SK-N-SH (cell line): Measurements from ENCODE around the gene GALT. TPM values are rescaled to one million over a fixed set of nuclear protein-coding genes. Genes with fewer than 3 reads are reported as not detected.

Experiments
- CTCF ChIA-PET: fragments of 300-600, 350-600 bp; formaldehyde crosslinking; extraction: SDS; loops from one replicate; lab custom pipeline; 2021; lab: Yijun Ruan, JAX
- POLR2A ChIA-PET: fragments of 350-600 bp; sonication (Branson Sonifier 250); formaldehyde crosslinking; extraction: SDS; loops from one replicate; lab custom pipeline; 2020; ENCODE audit warnings: antibody characterized with exemption, inconsistent platforms; lab: Yijun Ruan, JAX
- DNase-seq: peaks from one replicate; pipeline ENCODE4 v3.0.0; 2012
- H2AFZ ChIP-seq: fragments of 200-600 bp; sonication (generic); 2 replicates; pipeline ENCODE4 v1.8.1; 2016; ENCODE audit warnings: antibody characterized with exemption, mild to moderate bottlenecking, low read depth
- H3F3A ChIP-seq: fragments of 200-600 bp; sonication (generic); replicated peaks from 2 replicates; pipeline ENCODE3; 2016; ENCODE audit warnings: antibody characterized with exemption, mild to moderate bottlenecking; ENCODE audit not compliant: insufficient read depth
- H3K27ac ChIP-seq, 2 experiments: fragments of 200-500 bp in 1 of 2; fragments of 200-600 bp in 1 of 2; sonication (Bioruptor generic) in 1 of 2; sonication (generic), shearing (Covaris generic) in 1 of 2; 2 replicates each; pipeline versions ENCODE4 v1.5.1 to v1.6.1; 2014 to 2016; ENCODE audit warnings: low read depth in 2 of 2, inconsistent platforms in 1 of 2, low read length in 1 of 2, mild to moderate bottlenecking in 1 of 2, mixed read lengths in 1 of 2
- H3K27me3 ChIP-seq: fragments of 200-600 bp; sonication (generic), shearing (Covaris generic); 2 replicates; pipeline ENCODE4 v1.6.1; 2016; ENCODE audit warnings: mixed run types; ENCODE audit not compliant: insufficient read depth
- H3K36me3 ChIP-seq, 2 experiments: fragments of 200-500 bp in 1 of 2; fragments of 200-600 bp in 1 of 2; sonication (Bioruptor generic) in 1 of 2; sonication (generic) in 1 of 2; replicated peaks in 1 of 2; 2 replicates each; pipeline versions ENCODE3 to v1.5.1; 2014 to 2016; ENCODE audit warnings: low read length in 1 of 2, mild to moderate bottlenecking in 1 of 2; ENCODE audit not compliant: insufficient read depth in 2 of 2, control insufficient read depth in 1 of 2
- H3K4me1 ChIP-seq, 2 experiments: fragments of 200-500 bp in 1 of 2; fragments of 200-600 bp in 1 of 2; sonication (Bioruptor generic) in 1 of 2; sonication (generic), shearing (Covaris generic) in 1 of 2; 2 replicates each; pipeline versions ENCODE4 v1.5.1 to v1.6.1; 2014 to 2016; ENCODE audit warnings: low read depth in 1 of 2, low read length in 1 of 2, mixed run types in 1 of 2; ENCODE audit not compliant: insufficient read depth in 2 of 2, control insufficient read depth in 1 of 2
- H3K4me2 ChIP-seq: fragments of 200-600 bp; sonication (generic), shearing (Covaris generic); 2 replicates; pipeline ENCODE4 v1.6.1; 2017; ENCODE audit warnings: mixed run types
- H3K4me3 ChIP-seq, 2 experiments: fragments of 200-500 bp in 1 of 2; fragments of 200-600 bp in 1 of 2; sonication (Bioruptor generic) in 1 of 2; sonication (generic), shearing (Covaris generic) in 1 of 2; 2 replicates each; pipeline versions ENCODE4 v1.5.1 to v1.8.1; 2014 to 2016; ENCODE audit warnings: low read depth in 2 of 2, inconsistent platforms in 1 of 2, low read length in 1 of 2, mild to moderate bottlenecking in 1 of 2, mixed read lengths in 1 of 2, moderate library complexity in 1 of 2
- H3K79me2 ChIP-seq: fragments of 200-600 bp; sonication (generic); 2 replicates; pipeline ENCODE4 v1.8.1; 2017; ENCODE audit warnings: mild to moderate bottlenecking; ENCODE audit not compliant: insufficient read depth
- H3K9ac ChIP-seq: fragments of 200-600 bp; sonication (generic); 2 replicates; pipeline ENCODE4 v1.6.1; 2017; ENCODE audit warnings: mixed run types
- H3K9me2 ChIP-seq: fragments of 200-600 bp; sonication (generic); 2 replicates; pipeline ENCODE4 v1.6.1; 2017; ENCODE audit warnings: mixed run types
- H3K9me3 ChIP-seq: fragments of 200-600 bp; sonication (generic); 2 replicates; pipeline ENCODE4 v1.6.1; 2017; ENCODE audit warnings: mixed run types, mild to moderate bottlenecking, moderate library complexity
- H4K20me1 ChIP-seq: fragments of 200-600 bp; sonication (generic); 2 replicates; pipeline ENCODE4 v1.6.1; 2017; ENCODE audit warnings: mild to moderate bottlenecking, mixed run types; ENCODE audit not compliant: insufficient read depth
- ELF1 ChIP-seq: IDR thresholded peaks from 2 replicates; pipeline ENCODE4 v1.4.0; 2012
- GABPA ChIP-seq: IDR thresholded peaks from 2 replicates; pipeline ENCODE4 v1.4.0; 2012; ENCODE audit warnings: low read depth, mild to moderate bottlenecking
- GATA2 ChIP-seq: sonication (generic); formaldehyde crosslinking; IDR thresholded peaks from 2 replicates; pipeline ENCODE4 v1.5.0; 2020; ENCODE audit warnings: mild to moderate bottlenecking, missing genetic modification reagents
- JUND ChIP-seq: IDR thresholded peaks from 2 replicates; pipeline ENCODE4 v1.4.0; 2012
- MEF2A ChIP-seq: IDR thresholded peaks from 2 replicates; pipeline ENCODE4 v1.4.0; 2012; ENCODE audit warnings: low read depth, borderline replicate concordance
- NFIC ChIP-seq: IDR thresholded peaks from 2 replicates; pipeline ENCODE4 v1.4.0; 2012; ENCODE audit warnings: borderline replicate concordance
- NRF1 ChIP-seq: IDR thresholded peaks from 2 replicates; pipeline ENCODE4 v1.6.1; 2012; ENCODE audit warnings: low read depth, mild to moderate bottlenecking, low read length
- POLR2AphosphoS5 ChIP-seq: IDR thresholded peaks from 2 replicates; pipeline ENCODE4 v1.6.1; 2012; ENCODE audit warnings: low read depth, low read length
- RAD21 ChIP-seq: IDR thresholded peaks from 2 replicates; pipeline ENCODE4 v1.6.1; 2012; ENCODE audit warnings: mild to moderate bottlenecking, low read length
- RCOR1 ChIP-seq: fragments of 150-350 bp; IDR thresholded peaks from 2 replicates; pipeline ENCODE4 v1.6.1; 2017; ENCODE audit warnings: antibody characterized with exemption, low read length
- SIN3A ChIP-seq: IDR thresholded peaks from 2 replicates; pipeline ENCODE4 v1.6.1; 2012; ENCODE audit warnings: low read depth, mild to moderate bottlenecking, low read length, moderate library complexity, borderline replicate concordance
- SMC3 ChIP-seq: IDR thresholded peaks from 2 replicates; pipeline ENCODE4 v1.6.1; 2012; ENCODE audit warnings: low read depth, low read length, improper control_type of control experiment
- TAF1 ChIP-seq: IDR thresholded peaks from 2 replicates; pipeline ENCODE4 v1.6.1; 2012; ENCODE audit warnings: low read depth, mild to moderate bottlenecking, low read length, moderate library complexity, borderline replicate concordance
- USF2 ChIP-seq: fragments of 150-350 bp; IDR thresholded peaks from 2 replicates; pipeline ENCODE4 v1.6.1; 2017; ENCODE audit warnings: antibody characterized with exemption, low read length, low read depth, borderline replicate concordance
- YY1 ChIP-seq: IDR thresholded peaks from 2 replicates; pipeline ENCODE4 v1.4.0; 2012; ENCODE audit warnings: low read depth, mild to moderate bottlenecking
- WGBS: methylation state at CpG from one replicate; pipeline ENCODE4 v1.1.6; 2017; ENCODE audit warnings: low lambda C conversion rate; 5-methylcytosine and 5-hydroxymethylcytosine counted together
- polyA plus RNA-seq, 3 experiments: library from polyadenylated mRNA; depleted of rRNA; stranded (reverse); fragments of >200 nt; gene quantifications; 2 replicates each; pipeline ENCODE4 v1.2.3, GENCODE V29; 2012
- TF ChIP-seq, protein P1 (sequence below): IDR thresholded peaks from 2 replicates; pipeline ENCODE4 v1.6.1; 2012; ENCODE audit warnings: mild to moderate bottlenecking, low read depth, low read length, moderate library complexity
- TF ChIP-seq, protein P2 (sequence below): fragments of 200-600 bp; sonication (generic); IDR thresholded peaks from 2 replicates; pipeline ENCODE4 v1.6.1; 2017; ENCODE audit warnings: antibody characterized with exemption, mild to moderate bottlenecking, moderate library complexity
- TF ChIP-seq, protein P3 (sequence below): IDR thresholded peaks from 2 replicates; pipeline ENCODE4 v1.4.0; 2012; ENCODE audit warnings: low read depth

GALT gene
- polyA plus RNA-seq, 1 of the 3 experiments (the other 2 are of a cell fraction), result 45.9 TPM

- TF ChIP-seq, protein P1, sequence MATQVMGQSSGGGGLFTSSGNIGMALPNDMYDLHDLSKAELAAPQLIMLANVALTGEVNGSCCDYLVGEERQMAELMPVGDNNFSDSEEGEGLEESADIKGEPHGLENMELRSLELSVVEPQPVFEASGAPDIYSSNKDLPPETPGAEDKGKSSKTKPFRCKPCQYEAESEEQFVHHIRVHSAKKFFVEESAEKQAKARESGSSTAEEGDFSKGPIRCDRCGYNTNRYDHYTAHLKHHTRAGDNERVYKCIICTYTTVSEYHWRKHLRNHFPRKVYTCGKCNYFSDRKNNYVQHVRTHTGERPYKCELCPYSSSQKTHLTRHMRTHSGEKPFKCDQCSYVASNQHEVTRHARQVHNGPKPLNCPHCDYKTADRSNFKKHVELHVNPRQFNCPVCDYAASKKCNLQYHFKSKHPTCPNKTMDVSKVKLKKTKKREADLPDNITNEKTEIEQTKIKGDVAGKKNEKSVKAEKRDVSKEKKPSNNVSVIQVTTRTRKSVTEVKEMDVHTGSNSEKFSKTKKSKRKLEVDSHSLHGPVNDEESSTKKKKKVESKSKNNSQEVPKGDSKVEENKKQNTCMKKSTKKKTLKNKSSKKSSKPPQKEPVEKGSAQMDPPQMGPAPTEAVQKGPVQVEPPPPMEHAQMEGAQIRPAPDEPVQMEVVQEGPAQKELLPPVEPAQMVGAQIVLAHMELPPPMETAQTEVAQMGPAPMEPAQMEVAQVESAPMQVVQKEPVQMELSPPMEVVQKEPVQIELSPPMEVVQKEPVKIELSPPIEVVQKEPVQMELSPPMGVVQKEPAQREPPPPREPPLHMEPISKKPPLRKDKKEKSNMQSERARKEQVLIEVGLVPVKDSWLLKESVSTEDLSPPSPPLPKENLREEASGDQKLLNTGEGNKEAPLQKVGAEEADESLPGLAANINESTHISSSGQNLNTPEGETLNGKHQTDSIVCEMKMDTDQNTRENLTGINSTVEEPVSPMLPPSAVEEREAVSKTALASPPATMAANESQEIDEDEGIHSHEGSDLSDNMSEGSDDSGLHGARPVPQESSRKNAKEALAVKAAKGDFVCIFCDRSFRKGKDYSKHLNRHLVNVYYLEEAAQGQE, result no peak
- TF ChIP-seq YY1, result no peak
Measured at GRCh38 chr9:34674440-34674839, 28.0 kb downstream of the GALT start (continued).

DNA sequence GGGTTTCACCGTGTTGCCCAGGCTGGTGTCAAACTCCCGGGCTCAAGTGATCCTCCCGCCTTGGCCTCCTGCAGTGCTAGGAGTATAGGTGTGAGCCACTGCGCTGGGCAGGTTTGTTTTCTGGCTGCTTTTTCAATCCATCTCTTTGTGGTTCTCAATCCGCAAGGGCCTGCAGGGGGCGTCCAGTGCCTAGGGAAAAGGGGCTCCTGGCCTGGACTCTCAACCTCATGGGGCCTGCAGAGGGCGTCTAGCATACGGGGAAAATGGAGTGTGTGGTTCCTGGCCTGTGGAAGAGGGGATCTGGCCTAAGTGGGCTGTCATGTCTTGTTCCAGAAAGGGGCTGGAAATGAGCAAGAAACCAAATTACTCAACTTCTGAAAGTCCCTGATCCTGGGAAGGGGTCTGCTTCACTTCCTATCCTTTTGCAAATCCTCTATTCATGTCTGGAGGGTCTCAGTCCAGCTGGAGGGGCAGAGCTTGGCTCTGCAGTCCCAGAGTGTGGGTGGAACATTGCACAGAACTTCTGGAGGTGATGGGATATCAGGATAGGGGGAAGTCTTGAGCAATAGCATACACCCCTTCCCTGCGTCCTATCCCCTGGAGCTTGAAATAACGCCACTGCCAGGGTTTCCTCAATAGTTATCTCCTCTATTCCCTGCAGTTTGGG lies 28.7 kb downstream of the GALT start:
- H2AFZ ChIP-seq, result no peak overlapping the region
- peak; percentile 84 for DNase-seq
- no peak overlapping the region for H3K9ac ChIP-seq
- peak; percentile 83 for TF ChIP-seq RAD21
- TF ChIP-seq, protein P2, sequence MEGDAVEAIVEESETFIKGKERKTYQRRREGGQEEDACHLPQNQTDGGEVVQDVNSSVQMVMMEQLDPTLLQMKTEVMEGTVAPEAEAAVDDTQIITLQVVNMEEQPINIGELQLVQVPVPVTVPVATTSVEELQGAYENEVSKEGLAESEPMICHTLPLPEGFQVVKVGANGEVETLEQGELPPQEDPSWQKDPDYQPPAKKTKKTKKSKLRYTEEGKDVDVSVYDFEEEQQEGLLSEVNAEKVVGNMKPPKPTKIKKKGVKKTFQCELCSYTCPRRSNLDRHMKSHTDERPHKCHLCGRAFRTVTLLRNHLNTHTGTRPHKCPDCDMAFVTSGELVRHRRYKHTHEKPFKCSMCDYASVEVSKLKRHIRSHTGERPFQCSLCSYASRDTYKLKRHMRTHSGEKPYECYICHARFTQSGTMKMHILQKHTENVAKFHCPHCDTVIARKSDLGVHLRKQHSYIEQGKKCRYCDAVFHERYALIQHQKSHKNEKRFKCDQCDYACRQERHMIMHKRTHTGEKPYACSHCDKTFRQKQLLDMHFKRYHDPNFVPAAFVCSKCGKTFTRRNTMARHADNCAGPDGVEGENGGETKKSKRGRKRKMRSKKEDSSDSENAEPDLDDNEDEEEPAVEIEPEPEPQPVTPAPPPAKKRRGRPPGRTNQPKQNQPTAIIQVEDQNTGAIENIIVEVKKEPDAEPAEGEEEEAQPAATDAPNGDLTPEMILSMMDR, result peak; percentile 70
- no peak for TF ChIP-seq USF2
- peak; percentile 70 for TF ChIP-seq SMC3
- 62% methylated on average over 10 of the region's 10 CpGs for WGBS
- H3K4me2 ChIP-seq, result no peak overlapping the region
- no peaks in the 10 kb centered on the region for H4K20me1 ChIP-seq
- no peaks in the 10 kb centered on the region for H3K4me1 ChIP-seq
- no peaks in the 10 kb centered on the region for H3K9me2 ChIP-seq
- peak overlapping the region in 1 of 2 experiments; percentile 11; a peak in 1 of 4 replicates for H3K4me3 ChIP-seq
- no peak overlapping the region for H3K27ac ChIP-seq
- no peaks in the 10 kb centered on the region for H3K27me3 ChIP-seq
- no peaks in the 10 kb centered on the region for H3K9me3 ChIP-seq
- ChIA-PET CTCF (interaction anchor here (0.7 to 5.7 kb wide), 21 partner anchors 10 to 319 kb away, joined by 3 to 57 read pairs (median 4); partner anchors contain the start of genes CCL19, CCL21, DCTN3 and GALT), POLR2A (no interaction called here)
- no peaks in the 10 kb centered on the region for H3K36me3 ChIP-seq
- H3K79me2 ChIP-seq, result no peaks in the 10 kb centered on the region
- H3F3A ChIP-seq, result no peaks in the 10 kb centered on the region

DNA sequence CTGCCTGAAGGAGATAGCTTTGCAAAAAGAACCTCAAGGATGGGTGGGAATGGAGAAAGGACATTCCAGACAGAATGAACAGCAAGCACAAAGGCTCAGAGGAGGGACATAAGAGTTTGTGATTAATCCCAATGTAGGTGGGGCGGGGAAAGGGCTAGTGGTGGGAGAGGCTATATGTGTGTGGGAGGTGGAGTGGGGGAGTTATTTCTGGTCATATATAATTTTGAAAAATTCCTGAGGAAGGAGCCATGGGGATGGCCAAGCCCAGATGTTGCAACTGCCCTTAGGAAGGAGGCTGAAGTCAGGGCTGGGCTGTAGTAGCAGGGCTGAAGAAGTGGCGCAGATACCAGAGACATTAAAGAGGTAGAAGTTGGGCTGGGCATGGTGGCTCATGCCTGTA lies 29.4 kb downstream of the GALT start:
- Histone ChIP-seq H4K20me1 (no peaks in the 10 kb centered on the region), H3K4me3 (no peak overlapping the region), H3F3A (no peaks in the 10 kb centered on the region), H3K27ac (no peak overlapping the region), H3K27me3 (no peaks in the 10 kb centered on the region), H3K4me2 (no peak overlapping the region), H3K36me3 (no peaks in the 10 kb centered on the region), H3K9me3 (no peaks in the 10 kb centered on the region), H3K9me2 (no peaks in the 10 kb centered on the region), H3K4me1 (no peaks in the 10 kb centered on the region), H2AFZ (no peak overlapping the region), H3K9ac (no peak overlapping the region), H3K79me2 (no peaks in the 10 kb centered on the region)
- CTCF ChIA-PET, result interaction anchor here (0.7 to 5.7 kb wide), 13 partner anchors 10 to 193 kb away, joined by 3 to 57 read pairs (median 5); partner anchors contain the start of genes CCL19 and GALT
- POLR2A ChIA-PET, result no interaction called here
- WGBS, result 94% methylated on average over 2 of the region's 2 CpGs
- no peak for DNase-seq
- TF ChIP-seq ELF1 (no peak), SMC3 (no peak), TAF1 (no peak), USF2 (no peak), GABPA (no peak), MEF2A (no peak), JUND (no peak), GATA2 (no peak), NFIC (no peak), NRF1 (no peak), YY1 (no peak), SIN3A (no peak), POLR2AphosphoS5 (no peak), RCOR1 (no peak)
- TF ChIP-seq, protein P3, sequence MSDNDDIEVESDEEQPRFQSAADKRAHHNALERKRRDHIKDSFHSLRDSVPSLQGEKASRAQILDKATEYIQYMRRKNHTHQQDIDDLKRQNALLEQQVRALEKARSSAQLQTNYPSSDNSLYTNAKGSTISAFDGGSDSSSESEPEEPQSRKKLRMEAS, result no peak
